HepG2 (cell line): Measurements from ENCODE around the gene BPIFB2. TPM values are rescaled to one million over a fixed set of nuclear protein-coding genes. Genes with fewer than 3 reads are reported as not detected.

Experiments
- ATF4 ChIP-seq, 2 experiments: fragments of 450-650 bp in 1 of 2; sonication (generic) in 1 of 2; formaldehyde crosslinking; IDR thresholded peaks; 2 replicates each; pipeline versions ENCODE4 v1.5.0 to v1.8.0; 2020 to 2022; ENCODE audit warnings: mild to moderate bottlenecking in 1 of 2, missing genetic modification reagents in 1 of 2
- BRF2 ChIP-seq: sonication (generic); formaldehyde crosslinking; IDR thresholded peaks from 2 replicates; pipeline ENCODE4 v1.8.1; 2022; ENCODE audit warnings: mild to moderate bottlenecking, missing genetic modification reagents
- CREM ChIP-seq, 2 experiments: sonication (generic) in 1 of 2; formaldehyde crosslinking in 1 of 2; IDR thresholded peaks; 2 replicates each; pipeline versions ENCODE4 v1.4.0 to v1.6.1; 2016 to 2020; ENCODE audit warnings: antibody characterized with exemption in 1 of 2, mild to moderate bottlenecking in 1 of 2, missing genetic modification reagents in 1 of 2
- ISL2 ChIP-seq: sonication (generic); formaldehyde crosslinking; IDR thresholded peaks from 2 replicates; pipeline ENCODE4 v1.5.0; 2020; ENCODE audit warnings: missing genetic modification reagents
- KAT7 ChIP-seq: IDR thresholded peaks from 2 replicates; pipeline ENCODE4 v1.6.1; 2018; ENCODE audit warnings: borderline replicate concordance, missing compliant biosample characterization
- MEIS2 ChIP-seq: sonication (generic); formaldehyde crosslinking; IDR thresholded peaks from 2 replicates; pipeline ENCODE4 v1.9.0; 2021; ENCODE audit warnings: mild to moderate bottlenecking, missing genetic modification reagents
- MTF1 ChIP-seq: sonication (generic); formaldehyde crosslinking; IDR thresholded peaks from 2 replicates; pipeline ENCODE4 v1.5.0; 2020; ENCODE audit warnings: missing genetic modification reagents
- MXD3 ChIP-seq: IDR thresholded peaks from 2 replicates; pipeline ENCODE4 v1.6.1; 2016; ENCODE audit warnings: mild to moderate bottlenecking, missing biosample characterization, missing genetic modification reagents
- PAF1 ChIP-seq: IDR thresholded peaks from 2 replicates; pipeline ENCODE4 v1.6.1; 2016; ENCODE audit warnings: missing genetic modification reagents, missing compliant biosample characterization
- RBFOX2 ChIP-seq: fragments of 200-400 bp; formaldehyde crosslinking; IDR thresholded peaks from 2 replicates; pipeline ENCODE4 v1.6.1; 2017; ENCODE audit warnings: low read depth, mild to moderate bottlenecking, low read length
- RBM22 ChIP-seq: fragments of 200-400 bp; formaldehyde crosslinking; optimal IDR thresholded peaks from 2 replicates; pipeline ENCODE3; 2017; ENCODE audit warnings: mild to moderate bottlenecking, low read length, moderate library complexity
- TEF ChIP-seq: sonication (generic); formaldehyde crosslinking; IDR thresholded peaks from 2 replicates; pipeline ENCODE4 v1.5.0; 2020; ENCODE audit warnings: missing genetic modification reagents
- ZFP37 ChIP-seq: sonication (generic); formaldehyde crosslinking; IDR thresholded peaks from 2 replicates; pipeline ENCODE4 v1.4.0; 2020; ENCODE audit warnings: missing genetic modification reagents, borderline replicate concordance
- ZGPAT ChIP-seq: IDR thresholded peaks from 2 replicates; pipeline ENCODE4 v1.6.1; 2016; ENCODE audit warnings: mild to moderate bottlenecking
- ZNF350 ChIP-seq: sonication (generic); formaldehyde crosslinking; IDR thresholded peaks from 2 replicates; pipeline ENCODE4 v1.4.0; 2020; ENCODE audit warnings: mild to moderate bottlenecking, low read depth, missing genetic modification reagents, borderline replicate concordance
- ZNF468 ChIP-seq: sonication (generic); formaldehyde crosslinking; IDR thresholded peaks from 2 replicates; pipeline ENCODE4 v1.8.0; 2022; ENCODE audit warnings: mild to moderate bottlenecking, moderate library complexity, missing genetic modification reagents
- ZNF572 ChIP-seq: sonication (generic); formaldehyde crosslinking; IDR thresholded peaks from 2 replicates; pipeline ENCODE4 v1.5.1; 2020; ENCODE audit warnings: mild to moderate bottlenecking, missing genetic modification reagents
- ZNF597 ChIP-seq: sonication (generic); formaldehyde crosslinking; IDR thresholded peaks from 2 replicates; pipeline ENCODE4 v1.5.0; 2020; ENCODE audit warnings: missing genetic modification reagents
- ZNF644 ChIP-seq: IDR thresholded peaks from 2 replicates; pipeline ENCODE4 v1.6.1; 2016; ENCODE audit warnings: low read depth
- ZNF652 ChIP-seq: IDR thresholded peaks from 2 replicates; pipeline ENCODE4 v1.6.1; 2016; ENCODE audit warnings: low read depth, borderline replicate concordance
- ZNF784 ChIP-seq: sonication (generic); formaldehyde crosslinking; IDR thresholded peaks from 2 replicates; pipeline ENCODE4 v1.5.1; 2020; ENCODE audit warnings: missing genetic modification reagents, mild to moderate bottlenecking, borderline replicate concordance
- ZNF83 ChIP-seq: sonication (generic); formaldehyde crosslinking; IDR thresholded peaks from 2 replicates; pipeline ENCODE4 v1.4.0; 2020; ENCODE audit warnings: missing genetic modification reagents, mild to moderate bottlenecking, borderline replicate concordance
- ZNF879 ChIP-seq: sonication (generic); formaldehyde crosslinking; IDR thresholded peaks from 2 replicates; pipeline ENCODE4 v1.8.1; 2023; ENCODE audit warnings: missing genetic modification reagents
- polyA plus RNA-seq, 8 experiments: library from polyadenylated mRNA; depleted of rRNA in 3 of 8; stranded (reverse) in 7 of 8; unstranded in 1 of 8; fragments of >200 nt; fragmentation: Illumina TruSeq in 4 of 8; extraction: Trizol in 4 of 8; gene quantifications; 2 replicates each; pipeline versions ENCODE4 v1.2.1 to v1.2.3, GENCODE V29; 2011 to 2016; ENCODE audit warnings: low read depth in 4 of 8, missing spikeins in 1 of 8, mixed read lengths in 1 of 8; ENCODE audit not compliant: insufficient read depth in 1 of 8
- total RNA-seq, 5 experiments: library from RNA; depleted of rRNA; stranded (reverse); fragments of >200 nt; fragmentation: Illumina TruSeq; extraction: Trizol; gene quantifications; 2 replicates each; pipeline ENCODE4 v1.2.3, GENCODE V29; 2016; ENCODE audit warnings: low read depth in 1 of 5

The BPIFB2 gene
- total and polyA plus RNA-seq, 2 of the 13 experiments (the other 11 are each of a cell fraction or from before 2014, with no cell fraction given), result 54.5 to 902 TPM

GRCh38 chr20:33010674-33011449 lies 3.4 kb downstream of the BPIFB2 start (continued):
- TF ChIP-seq CREM (IDR thresholded peaks at IDR 0.05), result no peak
- no peak for TF ChIP-seq CREM (CRISPR knock-in tag; IDR thresholded peaks at IDR 0.05)
- no peak for TF ChIP-seq BRF2 (CRISPR knock-in tag)
- no peak for TF ChIP-seq PAF1 (CRISPR knock-in tag)
- TF ChIP-seq ZNF784, result no peak; the same call in 1 of the 2 replicates
- TF ChIP-seq TEF (CRISPR knock-in tag), result no peak
- TF ChIP-seq ISL2 (CRISPR knock-in tag), result 0 out of 2 replicates have a peak, but pooled peaks have one; percentile 22
- TF ChIP-seq ATF4 (CRISPR knock-in tag; IDR thresholded peaks at IDR 0.05), result no peak
- peak; percentile 63; the same call in 1 of the 2 replicates for TF ChIP-seq ZFP37 (CRISPR knock-in tag)
- TF ChIP-seq MTF1 (CRISPR knock-in tag), result no peak
- TF ChIP-seq RBM22, result peak; percentile 75
- no peak for TF ChIP-seq ZNF644 (CRISPR knock-in tag)
- 0 out of 2 replicates have a peak, but pooled peaks have one; percentile 15 for TF ChIP-seq ZNF83 (CRISPR knock-in tag)
- TF ChIP-seq ZNF879, result no peak
- no peak for TF ChIP-seq ZNF597 (CRISPR knock-in tag)
- peak; percentile 82 for TF ChIP-seq RBFOX2
- no peak for TF ChIP-seq ZGPAT (CRISPR knock-in tag)
- TF ChIP-seq ZNF468 (CRISPR knock-in tag), result no peak
- 0 out of 2 replicates have a peak, but pooled peaks have one; percentile 41 for TF ChIP-seq MEIS2 (CRISPR knock-in tag)
- no peak for TF ChIP-seq ZNF572 (CRISPR knock-in tag)
- 0 out of 2 replicates have a peak, but pooled peaks have one; percentile 8 for TF ChIP-seq MXD3
- no peak for TF ChIP-seq ZNF652 (CRISPR knock-in tag)
- TF ChIP-seq KAT7 (CRISPR knock-in tag), result no peak
- no peak for TF ChIP-seq ZNF350 (CRISPR knock-in tag)
